ENCODE results near the gene SPATA25.

SPATA25 gene

GRCh38 chr20:45912344-45912682, 24.9 kb upstream of the SPATA25 start:
- no peak for TF ChIP-seq CREB1 (IDR thresholded peaks at IDR 0.05; ENCODE audit: low read depth)
- no peak for TF ChIP-seq RAD21 (IDR thresholded peaks at IDR 0.05; ENCODE audit: low read depth)
- TF ChIP-seq NFIC (IDR thresholded peaks at IDR 0.05): no peak
- TF ChIP-seq FOXM1 (IDR thresholded peaks at IDR 0.05; ENCODE audit: borderline replicate concordance, low read depth): no peak
- TF ChIP-seq TAF1 (IDR thresholded peaks at IDR 0.05; ENCODE audit: low read depth): no peak
- TF ChIP-seq, protein P1, sequence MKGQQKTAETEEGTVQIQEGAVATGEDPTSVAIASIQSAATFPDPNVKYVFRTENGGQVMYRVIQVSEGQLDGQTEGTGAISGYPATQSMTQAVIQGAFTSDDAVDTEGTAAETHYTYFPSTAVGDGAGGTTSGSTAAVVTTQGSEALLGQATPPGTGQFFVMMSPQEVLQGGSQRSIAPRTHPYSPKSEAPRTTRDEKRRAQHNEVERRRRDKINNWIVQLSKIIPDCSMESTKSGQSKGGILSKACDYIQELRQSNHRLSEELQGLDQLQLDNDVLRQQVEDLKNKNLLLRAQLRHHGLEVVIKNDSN (IDR thresholded peaks at IDR 0.05): no peak
- TF ChIP-seq REST (IDR thresholded peaks at IDR 0.05; ENCODE audit: low read depth): no peak
- TF ChIP-seq EP300 (IDR thresholded peaks at IDR 0.05; ENCODE audit: borderline replicate concordance): no peak
- TF ChIP-seq EGR1 (IDR thresholded peaks at IDR 0.05): no peak
- TF ChIP-seq, protein P2, sequence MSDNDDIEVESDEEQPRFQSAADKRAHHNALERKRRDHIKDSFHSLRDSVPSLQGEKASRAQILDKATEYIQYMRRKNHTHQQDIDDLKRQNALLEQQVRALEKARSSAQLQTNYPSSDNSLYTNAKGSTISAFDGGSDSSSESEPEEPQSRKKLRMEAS (IDR thresholded peaks at IDR 0.05): no peak
- TF ChIP-seq ZBTB7A (IDR thresholded peaks at IDR 0.05; ENCODE audit: low read depth): no peak
- no peak for TF ChIP-seq YY1 (IDR thresholded peaks at IDR 0.05; ENCODE audit: low read depth)

DNA sequence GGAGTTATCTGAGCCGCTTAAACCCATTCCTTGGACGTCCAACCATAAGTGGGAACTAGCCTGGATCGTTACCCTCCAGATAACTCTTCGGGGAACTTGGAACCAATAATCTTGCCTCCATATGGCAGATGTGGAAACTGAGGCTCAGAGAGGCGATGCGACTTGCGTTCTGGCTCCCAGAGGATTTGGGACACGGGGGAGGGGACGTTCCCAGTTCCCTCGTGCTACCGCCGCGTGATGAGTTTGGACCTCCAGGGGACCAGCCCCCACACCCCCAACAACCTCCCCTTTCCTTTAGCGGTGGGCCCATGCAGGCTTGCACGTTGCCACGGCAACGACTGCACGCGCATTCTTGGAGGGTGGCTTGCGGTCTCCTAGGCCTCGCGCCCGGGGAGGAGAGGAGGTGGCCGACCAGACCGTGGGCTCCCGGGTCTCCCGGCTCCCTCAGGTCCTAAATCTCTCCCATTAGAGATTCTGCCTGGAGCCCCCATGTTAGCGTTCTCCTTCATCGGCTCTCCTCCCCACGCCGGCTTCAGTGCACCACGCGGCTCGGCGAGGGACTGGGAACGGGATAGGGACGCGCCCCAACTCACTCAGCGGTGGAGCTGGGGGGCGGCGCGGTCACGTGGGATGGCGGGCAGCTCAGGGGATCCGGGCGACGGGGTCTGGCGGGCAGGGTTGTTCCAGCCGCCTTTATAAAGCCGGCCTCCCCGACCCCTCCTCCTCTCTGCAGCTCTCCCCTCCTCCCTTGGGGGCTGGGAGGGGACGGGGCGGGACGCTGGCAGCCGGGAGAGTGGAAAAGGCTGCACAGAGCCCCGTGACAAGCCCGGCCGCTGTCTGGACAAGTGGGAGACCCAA, 24.3 kb upstream of the SPATA25 start, which contains the start of gene PLTP:
Gene PLTP, minus strand, starts transcription at position 670 of the 858 bp plus-strand sequence. CDS start 703 bp downstream, outside the sequence.
- TF ChIP-seq CEBPB (IDR thresholded peaks at IDR 0.05): no peak
- TF ChIP-seq, protein P2 (IDR thresholded peaks at IDR 0.05): 0 out of 2 replicates have a peak, but pooled peaks have one; percentile 59
- TF ChIP-seq ZBTB7A (IDR thresholded peaks at IDR 0.05; ENCODE audit: low read depth): peak; percentile 71
- TF ChIP-seq, protein P1 (IDR thresholded peaks at IDR 0.05): peak; percentile 83
- no peak for TF ChIP-seq RAD21 (IDR thresholded peaks at IDR 0.05; ENCODE audit: low read depth)

- TF ChIP-seq EGR1 (IDR thresholded peaks at IDR 0.05) (no peak), FOXM1 (IDR thresholded peaks at IDR 0.05; ENCODE audit: borderline replicate concordance, low read depth) (no peak), CEBPB (IDR thresholded peaks at IDR 0.05) (peak; percentile 81), TAF1 (IDR thresholded peaks at IDR 0.05; ENCODE audit: low read depth) (peak; percentile 65), TCF12 (IDR thresholded peaks at IDR 0.05; ENCODE audit: low read depth) (no peak)
- TF ChIP-seq, protein P2 (IDR thresholded peaks at IDR 0.05): 0 out of 2 replicates have a peak, but pooled peaks have one; percentile 21
Observed at GRCh38 chr20:45910670-45911485, 23.5 kb upstream of the SPATA25 start.

DNA sequence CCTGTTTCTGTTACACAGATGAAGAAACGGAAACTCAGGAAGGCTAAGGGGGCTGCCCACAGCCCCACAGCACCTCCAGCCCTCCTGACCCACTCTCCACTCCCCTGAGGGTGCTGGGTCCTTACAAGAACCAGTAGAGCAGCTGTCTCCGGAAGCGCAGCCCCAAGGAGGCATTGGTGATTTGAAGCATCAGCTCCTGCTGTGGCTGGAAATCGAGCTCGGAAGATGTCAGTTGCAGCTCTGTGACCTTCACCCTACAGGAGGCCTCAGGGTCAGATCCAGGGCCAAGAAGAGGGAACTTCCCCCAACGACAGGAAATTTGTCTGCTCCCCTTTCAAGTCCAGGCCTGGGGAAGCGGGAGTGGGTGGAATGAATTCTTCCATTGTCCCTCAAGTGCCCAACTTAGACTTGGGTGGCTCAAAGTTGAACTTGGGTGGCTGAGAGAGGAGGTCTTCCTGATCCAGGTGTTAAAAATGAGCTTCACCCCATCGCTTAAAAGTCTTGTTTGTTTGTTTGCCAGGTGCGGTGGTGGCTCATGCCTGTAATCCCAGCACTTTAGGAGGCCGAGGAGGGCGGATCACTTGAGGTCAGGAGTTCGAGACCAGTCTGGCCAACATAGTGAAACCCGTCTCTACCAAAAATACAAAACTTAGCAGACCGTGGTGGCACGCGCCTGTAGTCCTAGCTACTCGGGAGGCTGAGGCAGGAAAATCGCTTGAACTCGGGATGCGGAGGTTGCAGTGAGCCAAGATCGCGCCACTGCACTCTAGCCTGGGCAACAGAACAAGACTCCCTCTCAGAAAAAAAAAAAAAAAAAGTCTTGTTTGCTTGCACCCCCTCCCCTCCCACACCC, 22.6 kb upstream of the SPATA25 start:
- TF ChIP-seq YY1 (IDR thresholded peaks at IDR 0.05; ENCODE audit: low read depth) (no peak), EGR1 (IDR thresholded peaks at IDR 0.05) (no peak), RAD21 (IDR thresholded peaks at IDR 0.05; ENCODE audit: low read depth) (no peak), NFIC (IDR thresholded peaks at IDR 0.05) (no peak), TAF1 (IDR thresholded peaks at IDR 0.05; ENCODE audit: low read depth) (no peak), FOXM1 (IDR thresholded peaks at IDR 0.05; ENCODE audit: borderline replicate concordance, low read depth) (no peak), ZBTB7A (IDR thresholded peaks at IDR 0.05; ENCODE audit: low read depth) (no peak), EP300 (IDR thresholded peaks at IDR 0.05; ENCODE audit: borderline replicate concordance) (no peak), TCF12 (IDR thresholded peaks at IDR 0.05; ENCODE audit: low read depth) (no peak), TEAD4 (IDR thresholded peaks at IDR 0.05) (no peak), REST (IDR thresholded peaks at IDR 0.05; ENCODE audit: low read depth) (no peak), CEBPB (IDR thresholded peaks at IDR 0.05) (no peak), CREB1 (IDR thresholded peaks at IDR 0.05; ENCODE audit: low read depth) (no peak)
- TF ChIP-seq, protein P1 (IDR thresholded peaks at IDR 0.05): no peak
- TF ChIP-seq, protein P2 (IDR thresholded peaks at IDR 0.05): no peak

All from Ishikawa (cell line).